ENCODE data around the gene ABI3. TPM values are rescaled to one million over a fixed set of nuclear protein-coding genes. Genes with fewer than 3 reads are reported as not detected.

ABI3 gene
- total and polyA plus RNA-seq, 9 of the 15 experiments (the other 6 are each of a cell fraction or from before 2014, with no cell fraction given): not detected

- no peak for TF ChIP-seq ZNF764 (CRISPR knock-in tag; IDR thresholded peaks at IDR 0.05; ENCODE audit: low read depth)
- TF ChIP-seq RAD21 (CRISPR knock-in tag; conservative IDR thresholded peaks at IDR 0.05 in 1 of 2, IDR thresholded peaks at IDR 0.05 in 1 of 2): peak; percentile 28 to 65; a peak in 3 of 4 replicates
- peak; percentile 68 for TF ChIP-seq SMC3 (conservative IDR thresholded peaks at IDR 0.05; ENCODE audit: insufficient read depth, low read depth, low read length)
- TF ChIP-seq ZNF174 (CRISPR knock-in tag; IDR thresholded peaks at IDR 0.05): no peak
- peak; percentile 81 to 87 (median 82) for TF ChIP-seq CTCF (IDR thresholded peaks at IDR 0.05 in 2 of 3, conservative IDR thresholded peaks at IDR 0.05 in 1 of 3; ENCODE audit: insufficient read depth in 2 of 3, low read depth in 1 of 3, low read length in 3 of 3)
Measured at GRCh38 chr17:49223517-49224197, 13.2 kb downstream of the ABI3 start (continued).

GRCh38 chr17:49224198-49224996 lies 13.9 kb downstream of the ABI3 start:
- POLR2A ChIA-PET: interaction anchor here (1.5 to 1.7 kb wide), 2 partner anchors 10 to 11 kb away, joined by 3 to 4 read pairs; no protein-coding TSS in a partner anchor

More at GRCh38 chr17:49224198-49224996, 13.9 kb downstream of the ABI3 start:
- in situ Hi-C loops (cut with MboI): no loop called here
- no peak overlapping the region for H3K9ac ChIP-seq (ENCODE audit: insufficient read depth in 1 of 2, low read depth in 2 of 2, low read length in 2 of 2)
- no peaks in the 10 kb centered on the region; the same call in 1 of the 2 replicates for H3K9me3 ChIP-seq (replicated peaks; ENCODE audit: control insufficient read depth, insufficient read depth, low read depth, low read length)
- FAIRE-seq (no peak), ATAC-seq (no peak), DNase-seq (ENCODE audit: extremely low read depth in 1 of 4, low spot score in 3 of 4) (no peak)
- no peaks in the 10 kb centered on the region for H4K20me1 ChIP-seq (replicated peaks; ENCODE audit: control insufficient read depth, insufficient read depth, low read length)
- H3K79me2 ChIP-seq (ENCODE audit: control insufficient read depth, insufficient read depth, low read length): no peaks in the 10 kb centered on the region
- intact Hi-C loops (cut with micrococcal nuclease): loop anchor here (5.0 kb wide), 1 partner anchor 68 kb away; no protein-coding TSS in a partner anchor
- no peaks in the 10 kb centered on the region for H3K36me3 ChIP-seq (ENCODE audit: control insufficient read depth, insufficient read depth, low read length)
- H3K4me2 ChIP-seq (ENCODE audit: insufficient read depth, low read length): no peak overlapping the region
- peaks cover 0 to 26% of the 10 kb centered on the region in 2 experiments; a peak in 3 of 5 replicates for H3K4me1 ChIP-seq (replicated peaks in 1 of 2; ENCODE audit: control insufficient read depth in 2 of 2, insufficient read depth in 2 of 2, low read length in 2 of 2)
- no peak overlapping the region for H3K4me3 ChIP-seq
- no peak overlapping the region for H2AFZ ChIP-seq (ENCODE audit: low read depth, low read length)
- TF ChIP-seq ZBTB33 (CRISPR knock-in tag; IDR thresholded peaks at IDR 0.05) (peak; percentile 57; the same call in 1 of the 2 replicates), ZKSCAN3 (CRISPR knock-in tag; IDR thresholded peaks at IDR 0.05) (no peak)
- CTCF ChIA-PET (ENCODE audit: low intra/inter-chr PET ratio): interaction anchor here (1.3 kb wide), 1 partner anchor 67 kb away, joined by 4 read pairs; no protein-coding TSS in a partner anchor
- peaks cover 0 to 53% of the 10 kb centered on the region in 2 experiments; a peak in 3 of 5 replicates for H3K27me3 ChIP-seq (ENCODE audit: control insufficient read depth in 2 of 2, insufficient read depth in 2 of 2, low read length in 2 of 2)
- BruUV-seq (replicated peaks): no TSS peak
- WGBS (ENCODE audit: insufficient coverage, low coverage, missing lambda C conversion rate): 42% methylated on average over 39 of the region's 95 CpGs
- no peaks in the 10 kb centered on the region for H3K9me1 ChIP-seq (ENCODE audit: control insufficient read depth, insufficient read depth, low read length)
- H3K27ac ChIP-seq (ENCODE audit: extremely low read depth, low read depth, low read length): no peak overlapping the region

All from K562 (cell line).